HG03342 (cell line): Measurements from ENCODE around the gene GORAB.
A peak's percentile ranks its signal among the peaks of the same experiment; 100 is the strongest.

ENCODE experiments used
- ATAC-seq: cut with Tn5 transposase; IDR thresholded peaks from one replicate; pipeline ENCODE4 v1.9.1; 2021; ENCODE audit warnings: mild to moderate bottlenecking, moderate library complexity; ENCODE audit not compliant: unreplicated experiment

Gene GORAB

DNA sequence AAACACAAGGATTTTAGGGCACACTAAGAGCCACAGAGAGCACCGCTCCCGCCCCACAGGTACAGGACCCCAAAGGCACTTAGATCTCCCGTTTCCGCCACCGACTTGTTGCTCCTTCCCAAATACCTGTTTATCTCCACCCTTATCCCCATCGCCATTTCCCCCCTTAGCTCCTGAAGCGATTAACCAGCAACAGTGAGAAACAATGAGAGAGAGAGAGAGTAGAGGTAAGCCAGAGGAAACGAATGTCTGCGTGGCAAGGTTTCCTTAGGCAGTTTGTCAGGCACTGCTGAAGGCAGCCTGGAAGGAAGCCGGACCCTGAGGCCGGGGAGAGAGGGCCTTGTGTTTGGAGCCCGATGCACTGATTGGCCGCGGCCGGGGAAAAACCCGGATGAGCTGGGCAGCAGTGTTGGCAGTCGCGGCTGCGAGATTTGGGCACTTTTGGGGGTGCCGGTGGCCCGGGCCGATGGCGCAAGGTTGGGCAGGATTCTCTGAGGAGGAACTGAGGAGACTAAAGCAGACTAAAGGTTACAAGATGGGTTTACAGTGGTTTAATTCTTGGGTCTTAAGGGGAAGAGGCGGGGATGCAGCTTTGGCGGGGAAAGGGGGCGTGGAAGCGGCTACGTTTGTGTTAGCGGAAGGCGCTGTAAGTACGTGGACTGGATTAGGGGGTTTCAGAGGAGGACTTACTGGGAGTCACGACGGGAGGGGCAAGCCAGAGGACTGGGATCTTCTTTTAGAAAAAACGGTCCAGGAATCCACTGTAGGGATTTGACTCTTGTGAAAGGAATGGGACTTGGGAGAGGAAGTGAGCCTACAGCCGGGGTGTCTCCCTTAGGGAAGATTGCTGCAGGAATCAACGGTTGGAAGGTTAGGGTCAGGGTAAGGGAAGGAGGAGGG, at the start of gene GORAB:
TSS of gene GORAB (plus strand) at position 409 of the 900 bp plus-strand sequence. CDS start at position 467, 58 bp downstream.
- peak; percentile 98 for ATAC-seq

DNA sequence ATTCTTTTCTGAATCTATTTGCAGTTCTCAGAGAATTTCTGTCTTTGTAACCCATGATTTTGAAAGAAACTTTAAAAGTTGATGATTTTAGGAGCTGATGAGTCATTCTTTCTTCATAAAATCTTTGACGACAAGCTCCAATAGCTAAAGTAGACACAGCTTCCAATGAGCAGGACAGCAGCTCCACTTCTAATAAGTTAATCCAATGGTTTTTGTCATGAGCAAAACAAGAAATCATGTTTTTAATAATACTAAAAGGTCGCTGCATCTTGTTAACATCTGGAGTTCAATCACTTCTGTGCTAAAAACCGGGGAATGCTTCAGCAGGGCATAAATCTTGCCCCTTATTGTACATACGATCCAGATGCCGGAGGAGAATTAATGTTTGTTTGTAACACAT, 48.9 kb upstream of the GORAB start:
- no peak for ATAC-seq

DNA sequence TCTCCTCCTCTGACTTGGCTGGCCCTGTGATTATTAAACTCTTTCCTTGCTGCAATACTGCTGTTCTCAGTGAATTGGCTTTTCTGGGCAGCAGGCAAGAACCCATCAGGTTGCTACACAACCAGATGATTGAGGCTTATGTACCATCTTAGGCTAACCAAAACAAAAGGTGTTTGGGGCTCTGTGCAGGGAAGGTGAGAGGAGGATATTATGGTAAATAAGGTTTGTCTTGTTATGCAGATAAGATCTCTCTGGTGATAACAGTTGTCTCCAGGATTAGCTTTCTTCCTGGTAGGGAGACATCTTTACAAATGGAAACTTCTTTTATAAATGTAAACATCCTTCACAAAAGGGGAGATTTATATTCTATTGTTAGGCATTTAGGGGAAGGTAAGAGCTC, 44.5 kb upstream of the GORAB start:
- no peak for ATAC-seq

DNA sequence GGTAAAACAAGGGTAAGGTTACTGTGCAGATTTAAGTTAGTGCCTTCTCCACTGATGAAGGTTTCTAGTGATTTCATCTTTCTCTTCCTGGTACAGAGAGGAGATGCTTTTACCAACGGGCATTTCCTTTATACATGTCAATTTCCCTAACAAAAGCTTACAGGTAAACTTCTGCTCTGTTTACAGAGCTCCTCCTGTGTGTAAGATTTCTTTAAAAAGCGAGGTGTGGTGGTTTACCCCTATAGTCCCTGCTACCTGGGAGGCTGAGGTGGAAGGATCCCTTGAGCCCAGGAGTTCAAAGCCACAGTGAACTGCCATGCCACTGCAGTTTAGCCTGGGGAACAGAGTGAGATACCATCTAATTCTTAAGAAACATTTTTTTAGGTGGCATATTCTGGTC, 40.7 kb upstream of the GORAB start:
- no peak for ATAC-seq

GRCh38 chr1:170494369-170494768, 37.6 kb upstream of the GORAB start:
- no peak for ATAC-seq

DNA sequence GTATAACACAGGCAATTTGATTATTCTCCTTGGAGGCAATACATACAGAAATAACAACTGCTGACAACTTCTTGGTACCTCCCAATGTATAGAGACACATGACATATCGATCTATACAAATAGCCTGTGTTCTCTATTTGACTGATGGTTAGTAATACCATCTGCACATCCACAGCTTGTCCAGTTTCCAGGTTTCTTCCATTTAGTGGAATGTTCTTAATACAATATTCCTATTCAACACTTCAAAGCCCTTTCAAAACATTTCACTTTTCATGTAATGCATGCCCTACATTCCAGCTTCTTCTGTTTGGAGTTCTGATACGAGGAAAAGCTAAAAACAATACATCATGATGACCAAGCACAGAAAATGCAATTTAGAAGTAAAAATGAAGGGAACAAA, 37.0 kb upstream of the GORAB start:
- ATAC-seq: no peak

DNA sequence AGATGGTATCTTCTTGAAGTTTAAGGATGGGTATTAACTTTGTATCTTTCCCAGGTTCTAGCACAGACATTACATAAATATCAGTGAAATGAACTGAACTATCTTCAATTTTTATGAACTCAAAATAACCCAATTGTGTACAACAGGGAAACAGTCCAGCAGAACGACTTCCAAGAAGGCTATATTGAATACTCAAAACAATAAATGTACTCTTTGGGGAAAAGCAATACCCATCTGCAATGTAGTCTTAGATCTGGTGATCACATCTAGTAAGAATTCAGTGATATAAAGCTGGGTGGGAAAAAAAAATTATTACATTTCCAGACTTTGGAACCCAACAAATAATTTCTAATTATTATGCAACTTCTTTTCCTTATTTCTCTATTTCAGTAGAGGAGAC, 33.1 kb upstream of the GORAB start:
- no peak for ATAC-seq

- no peak for ATAC-seq
These were observed 28.3 kb upstream of the GORAB start for GRCh38 chr1:170503665-170504064.

DNA sequence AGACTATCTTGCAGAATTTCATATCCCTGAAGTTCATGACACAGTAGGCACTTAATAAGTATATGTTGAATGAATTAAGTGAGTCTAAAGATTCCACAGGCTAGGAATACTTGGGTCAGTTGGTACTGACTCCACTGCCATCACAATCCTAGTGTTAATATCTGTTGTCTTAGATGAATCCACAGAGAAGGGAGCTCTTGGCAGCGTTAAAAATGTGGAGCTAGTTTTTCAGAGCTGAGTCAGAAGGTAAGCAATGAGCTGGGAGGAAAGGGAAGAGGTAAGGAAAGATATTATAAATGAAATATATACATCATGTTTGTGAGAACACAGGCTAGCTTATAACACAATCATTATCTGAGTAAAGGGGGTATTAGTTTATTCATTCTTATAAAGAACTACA, 21.8 kb upstream of the GORAB start:
- no peak for ATAC-seq

GRCh38 chr1:170511038-170511437, 20.9 kb upstream of the GORAB start:
- ATAC-seq: no peak

DNA sequence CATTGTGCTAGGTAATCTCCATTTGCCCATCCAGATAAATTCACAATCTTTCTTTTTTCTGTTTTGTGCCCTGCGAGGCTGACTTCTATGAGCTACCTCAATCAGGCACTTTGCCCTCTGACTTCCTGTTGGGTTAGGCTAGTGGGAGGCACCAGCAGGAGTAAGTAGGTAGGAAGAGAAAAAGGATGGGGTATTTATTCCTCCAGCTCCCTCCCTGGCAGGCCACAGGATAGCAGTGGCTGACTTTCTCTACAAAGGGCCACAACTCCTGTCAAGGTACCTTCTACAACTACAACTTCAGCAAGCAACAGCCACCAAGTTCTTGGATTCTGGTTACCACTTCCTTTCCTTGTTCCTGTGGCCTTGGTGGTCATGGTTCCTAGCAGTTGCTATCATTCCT, 18.8 kb upstream of the GORAB start:
- no peak for ATAC-seq

DNA sequence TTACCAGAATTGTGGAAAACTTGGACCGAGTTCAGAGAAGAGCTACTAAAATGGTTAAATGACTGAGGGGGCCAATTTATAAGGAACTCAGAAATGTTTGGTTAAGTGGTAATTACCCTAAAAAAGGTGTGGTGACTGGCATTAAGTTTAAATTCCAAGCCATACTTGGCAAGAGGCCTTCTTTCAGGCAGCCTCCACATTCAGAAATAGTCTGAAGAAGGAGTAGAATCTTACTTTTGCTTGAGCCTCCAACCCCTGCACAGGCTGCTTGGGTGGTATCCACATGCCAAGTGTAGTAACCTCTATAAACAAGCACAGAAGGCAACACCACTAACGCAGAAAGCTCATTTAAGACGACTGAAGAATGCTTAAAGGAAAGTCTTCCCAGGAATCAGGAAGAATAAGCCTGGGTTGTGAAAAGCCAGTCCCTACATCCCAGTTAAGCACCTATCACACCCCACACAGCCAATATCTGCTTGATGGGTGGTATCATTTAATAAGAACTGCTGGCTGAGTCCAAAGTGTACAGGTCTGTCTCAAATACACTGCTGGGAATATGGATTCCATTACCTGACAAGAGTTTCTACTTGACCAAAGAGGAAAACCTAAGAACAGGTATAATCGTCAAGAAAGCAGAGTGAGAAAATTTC, 13.7 kb upstream of the GORAB start:
- no peak for ATAC-seq

DNA sequence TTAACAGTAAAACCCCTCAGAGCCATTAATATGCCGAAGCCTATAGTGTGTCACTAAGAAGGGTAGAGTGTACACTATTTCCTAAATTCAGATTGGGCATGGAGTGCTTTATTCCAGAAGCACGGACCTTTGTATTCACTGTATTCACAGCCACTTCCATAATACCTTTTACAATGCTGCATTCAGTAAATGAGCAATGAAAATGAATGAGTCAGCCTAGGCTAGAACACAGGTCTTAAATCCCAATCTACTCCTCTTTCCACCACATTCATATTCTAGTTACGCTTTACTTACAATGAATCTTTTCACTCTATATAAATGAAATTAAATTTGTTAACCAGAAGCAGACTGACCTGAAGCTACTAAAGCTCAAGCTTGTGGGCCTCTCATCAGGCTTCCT, 13.0 kb upstream of the GORAB start:
- no peak for ATAC-seq

DNA sequence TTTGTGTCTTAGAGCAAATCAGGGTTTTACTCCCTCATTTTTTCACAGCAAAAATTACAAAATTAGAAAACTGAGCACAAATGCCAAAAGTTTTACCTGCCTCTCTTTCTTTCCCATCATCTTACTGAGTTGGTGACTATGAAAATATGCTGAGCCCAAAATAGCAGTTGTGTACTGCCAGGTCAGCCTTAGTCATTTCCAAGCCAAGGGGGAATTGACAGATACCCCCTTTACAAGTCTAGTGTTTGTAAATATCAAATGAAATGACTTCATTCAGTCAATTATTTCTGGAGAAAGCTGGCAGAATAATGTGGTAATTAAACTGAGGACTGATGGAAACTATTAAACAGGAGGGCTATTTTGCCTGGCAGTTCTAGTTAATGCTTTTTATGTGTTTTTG, 11.4 kb upstream of the GORAB start:
- no peak for ATAC-seq

GRCh38 chr1:170521818-170522217, 10.1 kb upstream of the GORAB start:
- no peak for ATAC-seq

DNA sequence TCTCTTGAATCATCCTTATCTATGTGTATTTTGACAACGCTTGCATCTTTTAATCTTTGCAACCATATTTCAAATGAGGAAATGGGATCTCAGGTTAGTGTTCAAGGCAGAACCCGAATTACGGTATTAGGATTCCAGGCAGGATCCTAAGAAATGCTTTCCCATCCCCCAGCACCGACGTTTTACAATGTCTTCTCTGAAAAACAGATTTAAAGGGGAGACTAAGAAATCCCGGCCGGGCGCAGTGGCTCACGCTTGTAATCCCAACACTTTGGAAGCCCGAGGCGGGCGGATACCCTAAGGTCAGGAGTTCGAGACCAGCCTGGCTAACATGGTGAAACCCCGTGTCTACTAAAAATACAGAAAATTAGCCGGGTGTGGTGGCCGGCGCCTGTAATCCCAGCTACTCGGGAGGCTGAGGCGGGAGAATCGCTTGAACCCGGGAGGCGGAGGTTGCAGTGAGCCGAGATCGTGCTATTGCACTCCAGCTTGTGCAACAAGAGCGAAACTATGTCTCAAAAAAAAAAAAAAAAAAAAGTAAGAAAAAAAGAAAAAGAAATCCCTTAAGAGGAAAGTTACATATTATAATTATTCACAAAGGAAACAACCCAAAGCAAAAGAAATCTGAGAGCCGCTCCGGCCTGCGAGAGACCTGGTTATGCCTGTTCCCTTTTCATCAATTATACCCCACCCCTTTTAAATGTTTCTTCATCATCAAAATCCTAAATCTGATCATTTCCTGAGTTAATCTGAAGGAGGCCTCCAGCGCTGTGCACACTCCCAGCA, 801 bp upstream of the GORAB start:
- peak; percentile 12 for ATAC-seq

GRCh38 chr1:170533298-170533697, 1.3 kb downstream of the GORAB start:
- ATAC-seq: no peak

GRCh38 chr1:170534626-170535147, 2.7 kb downstream of the GORAB start:
- ATAC-seq: no peak

DNA sequence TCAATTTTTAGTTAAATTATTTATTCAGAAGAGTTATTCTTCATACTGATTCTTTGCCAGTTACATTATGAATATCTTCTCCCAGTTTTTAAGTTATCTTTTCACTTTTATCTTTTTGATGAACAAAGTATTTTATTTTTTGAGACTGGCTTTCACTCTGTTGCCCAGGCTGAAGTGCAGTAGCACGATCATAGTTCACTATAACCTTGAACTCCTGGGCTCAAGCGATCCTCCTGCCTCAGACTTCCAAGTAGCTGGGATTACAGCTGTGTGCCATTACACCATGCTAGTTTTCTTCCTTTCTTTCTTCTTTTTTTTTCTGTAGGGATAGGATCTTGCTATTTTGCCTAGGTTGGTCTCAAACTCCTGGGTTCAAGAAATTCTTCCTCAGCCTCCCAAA, 3.5 kb downstream of the GORAB start:
- ATAC-seq: no peak

- ATAC-seq: no peak
These were observed 5.1 kb downstream of the GORAB start for GRCh38 chr1:170536924-170537551.
